GM03348 (cell line): ENCODE data around the gene CPB2.

Source experiments
- DNase-seq: peaks from one replicate; pipeline ENCODE4 v3.0.0; 2012; ENCODE audit warnings: low spot score

Gene CPB2

GRCh38 chr13:46126552-46127357 lies 21.9 kb upstream of the CPB2 start:
- DNase-seq = peak; percentile 81

- no peak for DNase-seq
Measured at GRCh38 chr13:46126056-46126455, 21.2 kb upstream of the CPB2 start.

GRCh38 chr13:46124967-46125933 lies 20.4 kb upstream of the CPB2 start:
- DNase-seq = no peak

GRCh38 chr13:46124531-46124966 lies 19.7 kb upstream of the CPB2 start:
- no peak for DNase-seq

- DNase-seq = no peak
Measured at GRCh38 chr13:46122304-46122703, 17.5 kb upstream of the CPB2 start.

GRCh38 chr13:46121597-46122163 lies 16.8 kb upstream of the CPB2 start:
- DNase-seq = no peak

- DNase-seq = no peak
Measured at GRCh38 chr13:46121033-46121432, 16.2 kb upstream of the CPB2 start.

GRCh38 chr13:46119883-46120614 lies 15.2 kb upstream of the CPB2 start:
- DNase-seq = no peak

GRCh38 chr13:46116653-46117502 lies 12.0 kb upstream of the CPB2 start:
- DNase-seq = no peak

- DNase-seq = no peak
Measured at GRCh38 chr13:46114613-46115012, 9.8 kb upstream of the CPB2 start.

- no peak for DNase-seq
Measured at GRCh38 chr13:46113596-46113995, 8.8 kb upstream of the CPB2 start.

- DNase-seq = no peak
Measured at GRCh38 chr13:46111151-46111550, 6.3 kb upstream of the CPB2 start.

GRCh38 chr13:46109451-46109850 lies 4.6 kb upstream of the CPB2 start:
- DNase-seq = no peak

- no peak for DNase-seq
Measured at GRCh38 chr13:46106839-46107371, 2.1 kb upstream of the CPB2 start.

GRCh38 chr13:46103037-46103436 lies 1.8 kb downstream of the CPB2 start:
- no peak for DNase-seq

- no peak for DNase-seq
Measured at GRCh38 chr13:46102255-46102605, 2.6 kb downstream of the CPB2 start.

- DNase-seq = no peak
Measured at GRCh38 chr13:46101484-46102254, 3.2 kb downstream of the CPB2 start.

GRCh38 chr13:46101002-46101401 lies 3.8 kb downstream of the CPB2 start:
- DNase-seq = no peak

- DNase-seq = no peak
Measured at GRCh38 chr13:46100191-46100815, 4.5 kb downstream of the CPB2 start.

GRCh38 chr13:46097663-46098062 lies 7.2 kb downstream of the CPB2 start:
- no peak for DNase-seq
